Sciatic nerve (tissue), 2 donors: ENCODE data around the gene APBB1. TPM values are rescaled to one million over a fixed set of nuclear protein-coding genes. Genes with fewer than 3 reads are reported as not detected.

ENCODE experiments used
- ATAC-seq: fragments of 200-7000 bp; cut with Tn5 transposase; one replicate; pipeline ENCODE4 v1.9.1; 2020; ENCODE audit warnings: mild to moderate bottlenecking, moderate library complexity
- DNase-seq: peaks from one replicate; pipeline ENCODE4 v3.0.0-alpha.2; 2020; ENCODE audit warnings: low spot score
- intact Hi-C: fragments of 100-400 bp; cut with DNase I; formaldehyde crosslinking; loops from one replicate; pipeline ENCODE4 v1.14.2; 2022
- total RNA-seq: library from RNA; stranded (reverse); fragmentation: NEBNext Ultra II Directional; extraction: Animal tissue kit (Norgen Biotek cat#: 25700); gene quantifications from one replicate; pipeline ENCODE4 v1.2.1, GENCODE V29; 2021
- donor health status: DM: no; HTN: no; CAD: no.
- donor health status: DM: no; HTN: no; CAD: no.

Gene APBB1
- total RNA-seq, 1 donor from 2014 or later, result 65.5 TPM

DNA sequence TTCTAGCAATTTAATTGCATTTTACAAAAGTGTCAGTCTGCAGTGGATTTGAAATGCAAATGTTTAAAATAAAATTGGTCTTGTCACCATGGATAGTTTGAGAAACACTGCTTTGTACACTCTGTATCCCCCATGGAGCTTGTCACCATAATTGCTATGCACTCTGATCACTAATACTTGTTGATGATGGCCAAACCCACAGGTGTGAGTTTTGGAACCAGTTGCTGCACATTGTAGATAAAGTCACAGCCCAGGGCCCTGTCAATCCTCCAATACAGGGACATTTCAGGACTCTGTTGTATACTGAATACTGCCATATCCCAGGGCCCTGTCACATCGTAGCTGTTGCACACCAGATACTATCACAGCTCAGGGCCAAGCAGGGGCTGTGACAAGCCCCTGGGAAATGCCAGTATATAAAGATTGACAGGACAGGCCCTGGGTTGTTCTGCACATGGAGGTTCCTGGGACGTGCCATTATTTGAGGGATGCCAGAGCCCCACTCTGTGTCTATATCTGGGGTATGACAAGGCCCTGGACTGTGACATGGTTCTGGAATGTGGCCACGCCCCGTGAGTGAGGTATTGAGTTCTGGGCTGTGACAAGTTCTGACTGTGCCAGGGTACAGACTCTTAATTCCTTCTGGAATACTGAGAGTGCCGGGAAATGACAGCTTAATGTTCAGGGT, 56.6 kb downstream of the APBB1 start:
- ATAC-seq, result peak; percentile 11
- intact Hi-C loops, result loop anchor here (5.0 to 10.0 kb wide), 2 partner anchors 108 to 1015 kb away; partner anchors contain the start of gene CCKBR
- no peak for DNase-seq

DNA sequence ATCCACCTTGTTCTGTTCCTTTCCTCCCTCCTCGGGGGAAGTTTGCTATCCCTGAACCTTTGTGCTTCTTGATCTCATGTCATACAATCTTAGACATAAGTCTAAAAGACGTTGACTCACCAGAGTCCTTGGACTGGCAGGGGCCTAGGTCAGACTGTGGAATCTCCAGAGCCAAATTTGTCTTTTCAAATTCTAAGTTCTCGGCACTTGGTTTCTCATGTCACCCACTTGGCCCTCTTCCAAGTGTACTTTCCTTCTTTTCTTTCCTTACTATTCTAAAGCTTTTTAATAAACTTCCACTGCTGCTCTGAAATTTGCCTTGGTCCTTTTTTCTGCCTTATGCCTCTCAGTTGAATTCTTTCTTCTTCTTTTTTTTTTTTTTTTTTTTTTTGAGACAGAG, 58.7 kb downstream of the APBB1 start:
- no peak for ATAC-seq
- DNase-seq, result no peak
- intact Hi-C loops, result loop anchor here (5.0 to 10.0 kb wide), 2 partner anchors 105 to 1013 kb away; partner anchors contain the start of gene CCKBR

DNA sequence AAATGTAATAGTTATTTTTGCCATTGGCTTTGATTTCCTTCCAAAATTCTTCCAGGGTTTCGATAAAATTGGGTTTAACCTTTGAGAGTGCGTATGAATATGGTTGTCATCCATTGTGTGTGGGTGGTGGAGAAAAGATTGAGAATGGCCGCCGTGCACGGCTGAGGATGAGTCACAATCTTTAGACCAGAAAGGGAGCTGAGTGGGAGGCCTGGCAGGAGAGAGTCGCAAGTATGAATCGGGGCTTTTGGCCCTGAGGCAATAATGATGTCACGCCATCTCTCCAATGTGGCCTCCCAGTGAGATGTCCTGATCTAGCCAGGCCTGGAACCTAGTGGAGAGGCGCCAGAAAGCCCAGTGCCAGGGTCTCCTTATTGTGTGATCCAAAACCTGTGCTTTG, 61.7 kb downstream of the APBB1 start:
- intact Hi-C loops, result no loop called here
- ATAC-seq (peak; percentile 62), DNase-seq (peak; percentile 67)

DNA sequence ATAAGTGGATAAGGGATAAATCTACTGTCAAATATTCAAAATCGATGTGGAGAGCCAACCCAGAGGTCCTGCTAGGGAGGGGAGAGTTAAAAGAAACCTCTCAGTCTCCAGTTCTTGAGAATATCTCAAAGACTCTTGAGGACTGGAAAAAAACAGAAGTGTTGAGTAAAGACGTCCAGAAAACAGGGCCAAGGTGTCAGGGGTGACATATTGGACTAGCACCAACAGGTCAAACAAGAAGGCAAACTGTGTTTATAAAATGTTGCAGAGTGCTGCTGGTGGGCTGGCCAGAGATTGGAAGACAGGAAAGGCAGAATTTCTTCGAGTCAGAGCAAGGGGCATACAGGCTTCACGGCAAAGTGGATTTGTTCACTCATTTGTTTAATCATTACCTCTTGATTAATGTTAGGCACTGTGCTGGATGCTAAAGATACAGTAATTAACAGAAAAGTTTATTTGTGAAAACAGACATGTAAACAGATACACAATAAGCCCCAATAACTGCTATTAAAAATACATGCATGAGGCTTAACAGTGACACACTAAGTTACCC, 62.3 kb downstream of the APBB1 start:
- no peak for DNase-seq
- intact Hi-C loops, result no loop called here

DNA sequence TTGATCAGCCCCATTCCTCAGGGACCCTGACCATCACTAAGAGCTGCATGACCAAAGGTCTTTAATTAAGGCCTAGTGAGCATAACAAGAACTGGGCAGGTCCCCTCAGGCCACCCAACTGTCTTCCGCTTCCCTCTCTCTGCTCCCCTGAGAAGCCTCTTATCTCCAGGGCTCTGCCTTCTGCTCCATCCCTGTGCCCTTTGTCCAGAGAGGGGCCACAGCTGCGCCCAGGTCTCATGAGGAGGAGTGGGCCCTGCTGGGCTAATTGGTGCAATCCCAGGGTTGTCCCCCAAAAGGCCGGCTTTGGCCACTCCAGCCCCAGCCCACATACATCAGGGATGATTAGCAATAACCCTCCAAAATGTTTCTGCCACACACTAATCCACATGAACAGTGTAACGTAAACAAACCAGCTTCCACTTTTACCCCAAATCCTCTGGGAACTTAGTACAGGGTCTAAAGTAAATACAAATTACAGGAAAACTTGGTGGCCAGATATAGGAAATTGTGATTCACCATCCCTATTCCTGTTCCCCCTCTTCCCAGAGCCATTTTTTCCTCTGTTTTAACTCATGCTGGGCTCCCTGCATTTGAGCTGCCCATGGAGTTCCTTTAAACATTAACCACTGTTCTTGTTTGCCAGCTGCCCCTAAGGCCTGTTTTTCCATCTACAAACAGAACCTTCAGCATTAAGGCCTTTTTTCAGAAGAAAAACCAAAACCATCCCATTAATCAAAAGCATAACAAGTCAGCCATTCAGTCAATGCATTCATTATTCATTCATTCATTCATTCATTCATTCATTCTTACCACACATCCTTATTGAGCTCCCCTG, 64.0 kb downstream of the APBB1 start:
- intact Hi-C loops, result loop anchor here (5.0 kb wide), 1 partner anchor 38 kb away; no protein-coding TSS in a partner anchor
- ATAC-seq (no peak), DNase-seq (no peak)

More for the DNA sequence above, 62.3 kb downstream of the APBB1 start:
- ATAC-seq, result no peak

DNA sequence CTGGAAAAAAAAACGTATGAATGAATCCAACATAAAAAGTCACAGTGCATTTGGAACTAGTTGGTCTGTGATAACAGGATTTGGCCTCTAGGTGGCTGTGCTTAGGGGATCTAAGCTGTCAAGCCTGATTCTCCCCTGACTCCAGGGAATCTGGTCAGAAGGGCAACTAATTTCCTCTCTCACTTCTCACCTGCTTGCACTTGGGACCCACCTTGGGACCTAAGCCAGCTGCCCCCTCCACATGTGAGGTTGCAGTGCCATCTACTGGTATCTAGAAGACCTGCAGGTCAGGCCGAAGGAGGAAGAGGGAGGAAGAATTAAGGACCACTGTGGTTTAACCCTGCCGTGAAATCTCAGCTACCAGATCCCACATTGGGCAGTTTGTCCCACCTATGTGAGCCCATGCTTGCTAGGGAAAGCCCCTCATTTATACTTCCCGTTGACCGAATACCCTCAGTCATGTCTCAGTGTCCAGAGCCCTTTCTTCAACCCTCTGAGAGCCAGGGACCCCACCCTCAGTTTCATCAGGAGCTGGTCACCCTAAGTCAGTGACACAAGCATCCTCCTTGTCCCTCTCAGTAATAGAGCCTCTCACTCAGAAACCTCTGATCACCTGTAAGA, 65.4 kb downstream of the APBB1 start:
- peak; percentile 77 for ATAC-seq
- DNase-seq, result peak; percentile 70
- intact Hi-C loops, result loop anchor here (5.0 kb wide), 1 partner anchor 36 kb away; no protein-coding TSS in a partner anchor

DNA sequence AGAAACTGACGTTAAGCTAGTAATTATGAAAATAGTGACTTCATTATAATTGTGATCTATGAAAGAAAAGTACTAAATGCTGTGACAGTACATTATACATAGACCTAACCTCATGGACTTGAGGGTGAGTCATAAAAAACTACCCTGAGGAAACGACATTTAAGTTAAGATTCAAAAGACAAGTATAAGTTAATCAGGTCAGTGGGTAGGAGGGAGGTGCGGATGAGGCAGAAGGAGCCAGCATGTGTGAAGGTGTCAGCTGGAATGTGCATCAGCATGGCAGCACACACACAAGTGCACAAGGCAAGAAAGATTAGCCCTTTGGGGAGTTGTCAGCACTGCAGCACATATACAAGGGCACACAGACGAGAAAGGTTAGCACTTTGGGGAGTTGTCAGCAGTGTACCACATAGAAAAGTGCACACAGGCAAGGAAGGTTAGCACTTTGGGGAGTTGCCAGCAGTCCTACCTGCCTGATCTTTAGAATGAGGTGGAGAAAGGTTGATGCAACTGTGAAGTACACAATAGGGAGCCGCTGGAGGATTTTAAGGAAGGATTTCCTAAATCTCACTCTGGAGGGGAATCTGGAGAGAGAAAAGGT, 67.0 kb downstream of the APBB1 start:
- intact Hi-C loops, result loop anchor here (5.0 kb wide), 1 partner anchor 35 kb away; no protein-coding TSS in a partner anchor
- ATAC-seq, result no peak
- no peak for DNase-seq

DNA sequence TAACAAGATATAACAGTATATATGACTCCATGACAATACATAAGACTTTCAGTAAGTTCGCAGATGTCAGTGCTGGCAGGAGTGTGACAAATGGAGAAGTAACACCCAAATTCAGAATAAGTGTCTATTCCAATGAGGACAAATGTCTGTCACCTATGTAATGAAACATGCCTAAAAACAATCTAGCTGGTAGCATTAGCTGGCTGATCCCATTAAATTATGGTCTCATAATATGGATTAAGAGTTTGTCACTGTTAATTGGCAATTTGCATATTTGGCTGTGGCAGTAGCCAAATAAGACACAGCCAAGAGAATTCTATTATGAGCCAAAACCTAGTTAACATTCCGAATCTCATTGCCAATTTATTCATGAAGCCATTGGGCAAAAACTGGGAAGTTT, 68.4 kb downstream of the APBB1 start:
- intact Hi-C loops, result loop anchor here (5.0 kb wide), 1 partner anchor 33 kb away; no protein-coding TSS in a partner anchor
- ATAC-seq, result no peak

DNA sequence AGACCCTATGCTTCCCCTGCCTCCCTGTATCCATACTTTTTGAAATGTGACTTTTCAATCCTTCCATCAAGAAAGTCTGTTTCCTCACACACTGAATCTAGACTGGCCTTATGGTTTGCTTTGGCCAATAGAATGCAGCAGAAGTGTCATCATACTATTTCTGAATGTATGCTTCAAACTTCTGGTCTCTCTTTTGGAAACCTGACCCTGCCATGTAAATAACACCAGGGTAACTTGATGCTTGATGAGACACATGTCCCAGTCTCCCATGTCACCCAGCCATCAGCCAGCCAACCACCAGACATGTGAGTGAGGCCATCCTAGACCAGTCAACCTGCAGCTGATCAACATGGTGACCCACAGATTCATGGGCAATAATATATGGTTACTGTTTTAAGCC, 68.9 kb downstream of the APBB1 start:
- no peak for DNase-seq
- intact Hi-C loops, result loop anchor here (5.0 kb wide), 1 partner anchor 33 kb away; no protein-coding TSS in a partner anchor
- no peak for ATAC-seq

More for the DNA sequence above, 68.4 kb downstream of the APBB1 start:
- no peak for DNase-seq

DNA sequence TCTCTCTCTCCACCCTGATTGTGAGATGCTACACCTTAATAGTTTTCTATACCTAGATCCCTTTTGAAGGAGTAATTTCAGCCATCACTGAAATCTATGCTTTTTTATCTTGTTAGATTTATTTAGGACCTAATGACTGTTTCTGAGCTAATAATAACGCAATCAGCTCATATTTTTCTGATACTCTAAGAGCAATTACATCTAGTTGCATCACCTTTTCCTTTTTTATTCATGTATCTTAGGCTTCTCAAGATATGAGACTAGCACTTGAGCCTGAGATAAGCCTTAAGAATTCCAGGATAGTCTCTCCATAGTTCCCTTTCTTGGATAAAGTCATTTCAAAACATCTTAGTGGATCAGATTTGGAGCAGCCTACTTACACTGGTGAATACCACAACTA, 73.5 kb downstream of the APBB1 start:
- intact Hi-C loops, result loop anchor here (5.0 kb wide), 1 partner anchor 1278 kb away; the partner anchor contains the start of gene OR52E1
- ATAC-seq, result no peak
- no peak for DNase-seq

Other genes with a start within 250 kb of the APBB1 start
- not detected for gene OR52B2, start 248.8 kb downstream of the APBB1 start, total RNA-seq
- not detected for gene OR52W1, start 219.9 kb downstream of the APBB1 start, total RNA-seq
- gene C11orf42, start 213.5 kb downstream of the APBB1 start, total RNA-seq, result not detected
- 36.8 TPM for gene FHIP1B, start 184.5 kb downstream of the APBB1 start, total RNA-seq
- gene CNGA4, start 180.0 kb downstream of the APBB1 start, total RNA-seq, result 0.31 TPM
- gene CCKBR, start 159.3 kb downstream of the APBB1 start, total RNA-seq, result 1.1 TPM
- 145 TPM for gene CAVIN3, start 98.6 kb downstream of the APBB1 start, total RNA-seq
- 32.3 TPM for gene SMPD1, start 28.6 kb downstream of the APBB1 start, total RNA-seq
- gene HPX, start 21.9 kb upstream of the APBB1 start, total RNA-seq, result 2.8 TPM
- gene TRIM3, start 54.8 kb upstream of the APBB1 start, total RNA-seq, result 24.6 TPM
- 35.0 TPM for gene ARFIP2, start 62.2 kb upstream of the APBB1 start, total RNA-seq
- 51.5 TPM for gene TIMM10B, start 62.4 kb upstream of the APBB1 start, total RNA-seq
- 33.1 TPM for gene DNHD1, start 78.2 kb upstream of the APBB1 start, total RNA-seq
- gene RRP8, start 184.5 kb upstream of the APBB1 start, total RNA-seq, result 20.9 TPM
- gene ILK, start 184.7 kb upstream of the APBB1 start, total RNA-seq, result 208 TPM
- 79.4 TPM for gene TAF10, start 193.1 kb upstream of the APBB1 start, total RNA-seq
- gene TPP1, start 200.3 kb upstream of the APBB1 start, total RNA-seq, result 100 TPM
- gene DCHS1, start 236.7 kb upstream of the APBB1 start, total RNA-seq, result 22.7 TPM